Calu3 (cell line): ENCODE measurements around the gene VPS8. TPM values are rescaled to one million over a fixed set of nuclear protein-coding genes. Genes with fewer than 3 reads are reported as not detected.

Experiments
- BruUV-seq: library from RNA; stranded (reverse); fragments of 400-500 nt; replicated peaks from 2 replicates; lab custom pipeline; 2021; lab: Mats Ljungman, UMichigan
- CTCF ChIA-PET: fragments of 300-600 bp; sonication (Branson Sonifier 250); formaldehyde crosslinking; loops from one replicate; lab custom pipeline; 2022; ENCODE audit warnings: antibody characterized with exemption; lab: Charles Lee
- DNase-seq: peaks from one replicate; pipeline ENCODE4 v3.0.0; 2022
- H3K27ac Mint-ChIP-seq: one replicate; pipeline ENCODE4 v1.8.0; 2022; ENCODE audit warnings: mixed read lengths; ENCODE audit not compliant: unreplicated experiment
- H3K27me3 Mint-ChIP-seq: one replicate; pipeline ENCODE4 v1.8.0; 2022; ENCODE audit warnings: mixed read lengths; ENCODE audit not compliant: unreplicated experiment
- H3K36me3 Mint-ChIP-seq: one replicate; pipeline ENCODE4 v1.8.0; 2022; ENCODE audit warnings: mild to moderate bottlenecking, moderate library complexity, mixed read lengths; ENCODE audit not compliant: insufficient read depth, unreplicated experiment
- H3K4me1 Mint-ChIP-seq: one replicate; pipeline ENCODE4 v1.8.0; 2022; ENCODE audit warnings: mild to moderate bottlenecking, low read depth, mixed read lengths; ENCODE audit not compliant: unreplicated experiment
- H3K4me3 Mint-ChIP-seq: one replicate; pipeline ENCODE4 v1.8.0; 2022; ENCODE audit warnings: mild to moderate bottlenecking, low read depth, moderate library complexity, mixed read lengths; ENCODE audit not compliant: unreplicated experiment
- H3K9me3 Mint-ChIP-seq: one replicate; pipeline ENCODE4 v1.8.0; 2022; ENCODE audit warnings: low read depth, mixed read lengths; ENCODE audit not compliant: unreplicated experiment
- CTCF ChIP-seq: fragments of 200-600 bp; IDR thresholded peaks from one replicate; pipeline ENCODE4 v1.8.0; 2022; ENCODE audit warnings: antibody characterized with exemption; ENCODE audit not compliant: unreplicated experiment
- intact Hi-C: fragments of 100-400 bp; cut with micrococcal nuclease; formaldehyde crosslinking; loops from one replicate; pipeline ENCODE4 v1.10.0; 2022; ENCODE audit not compliant: unreplicated experiment
- total RNA-seq: library from RNA; stranded (reverse); gene quantifications from 2 replicates; pipeline ENCODE4 v1.2.3, GENCODE V29; 2022

Gene VPS8
- total RNA-seq, 1 experiment from 2014 or later = 62.5 TPM

GRCh38 chr3:184823990-184824389 is 12.0 kb downstream of the VPS8 start:
- H3K27me3 Mint-ChIP-seq = no peaks in the 10 kb centered on the region
- intact Hi-C loops = no loop called here
- no peak overlapping the region for H3K4me3 Mint-ChIP-seq
- no TSS peak for BruUV-seq
- no peaks in the 10 kb centered on the region for H3K9me3 Mint-ChIP-seq
- peaks cover 11% of the 10 kb centered on the region for H3K36me3 Mint-ChIP-seq
- no peak for DNase-seq
- H3K27ac Mint-ChIP-seq = no peak overlapping the region
- CTCF ChIA-PET = interaction anchor here (1.2 to 1.4 kb wide), 2 partner anchors 11 to 23 kb away, joined by 3 to 4 read pairs; no protein-coding TSS in a partner anchor
- TF ChIP-seq CTCF = no peak
- H3K4me1 Mint-ChIP-seq = no peaks in the 10 kb centered on the region

GRCh38 chr3:184825121-184825820 is 13.3 kb downstream of the VPS8 start:
- Mint-ChIP-seq H3K27ac (no peak overlapping the region), H3K4me3 (no peak overlapping the region), H3K27me3 (no peaks in the 10 kb centered on the region), H3K9me3 (no peaks in the 10 kb centered on the region), H3K4me1 (no peaks in the 10 kb centered on the region), H3K36me3 (peaks cover 11% of the 10 kb centered on the region)
- no peak for TF ChIP-seq CTCF
- DNase-seq = no peak
- intact Hi-C loops = no loop called here
- CTCF ChIA-PET = no interaction called here
- BruUV-seq = no TSS peak

GRCh38 chr3:184827572-184827971 is 15.6 kb downstream of the VPS8 start:
- no peaks in the 10 kb centered on the region for H3K9me3 Mint-ChIP-seq
- no peak overlapping the region for H3K27ac Mint-ChIP-seq
- H3K4me3 Mint-ChIP-seq = no peak overlapping the region
- no peaks in the 10 kb centered on the region for H3K27me3 Mint-ChIP-seq
- CTCF ChIA-PET = no interaction called here
- intact Hi-C loops = no loop called here
- no peak for TF ChIP-seq CTCF
- peaks cover 11% of the 10 kb centered on the region for H3K36me3 Mint-ChIP-seq
- no peaks in the 10 kb centered on the region for H3K4me1 Mint-ChIP-seq
- BruUV-seq = no TSS peak
- no peak for DNase-seq

GRCh38 chr3:184832044-184832443 is 20.1 kb downstream of the VPS8 start:
- no peak for TF ChIP-seq CTCF
- intact Hi-C loops = no loop called here
- CTCF ChIA-PET = no interaction called here

More at GRCh38 chr3:184832044-184832443, 20.1 kb downstream of the VPS8 start:
- no TSS peak for BruUV-seq
- H3K27me3 Mint-ChIP-seq = no peaks in the 10 kb centered on the region
- H3K27ac Mint-ChIP-seq = no peak overlapping the region
- H3K4me1 Mint-ChIP-seq = no peaks in the 10 kb centered on the region
- no peaks in the 10 kb centered on the region for H3K9me3 Mint-ChIP-seq
- H3K36me3 Mint-ChIP-seq = peaks cover 5% of the 10 kb centered on the region
- DNase-seq = no peak
- no peak overlapping the region for H3K4me3 Mint-ChIP-seq
